ENCODE measurements around the gene GRAMD1C. TPM values are rescaled to one million over a fixed set of nuclear protein-coding genes. Genes with fewer than 3 reads are reported as not detected.

GRAMD1C gene
- total RNA-seq, 2 experiments from 2014 or later, result 4.1 to 6.4 TPM

- intact Hi-C loops (cut with micrococcal nuclease; ENCODE audit: unreplicated experiment), result no loop called here
- no TSS peak for BruUV-seq (replicated peaks)
- Histone ChIP-seq H3K79me2 (ENCODE audit: insufficient read depth, low read depth, low read length) (no peaks in the 10 kb centered on the region), H3K4me1 (ENCODE audit: insufficient read depth, low read length, poor library complexity, severe bottlenecking) (no peaks in the 10 kb centered on the region), H3K9me2 (ENCODE audit: insufficient read depth, low read length) (no peaks in the 10 kb centered on the region), H4K20me1 (ENCODE audit: insufficient read depth, low read length) (no peaks in the 10 kb centered on the region), H3K4me2 (ENCODE audit: low read length) (no peak overlapping the region), H3K4me3 (ENCODE audit: low read depth, low read length, poor library complexity, severe bottlenecking) (no peak overlapping the region), H3K36me3 (ENCODE audit: insufficient read depth, low read length) (peaks cover 69% of the 10 kb centered on the region), H2AFZ (ENCODE audit: low read length) (no peak overlapping the region), H3K9me3 (ENCODE audit: low read length) (no peaks in the 10 kb centered on the region), H3K27ac (ENCODE audit: low read depth, low read length, poor library complexity, severe bottlenecking) (no peak overlapping the region)
- CTCF ChIA-PET (ENCODE audit: unreplicated experiment), result no interaction called here
- no peak for DNase-seq (ENCODE audit: low spot score)
- POLR2A ChIA-PET, result interaction anchor here (1.4 kb wide), 1 partner anchor 9 kb away, joined by 3 read pairs; no protein-coding TSS in a partner anchor
- no peak for TF ChIP-seq CTCF (conservative IDR thresholded peaks at IDR 0.05; ENCODE audit: low read length)
Measured at GRCh38 chr3:113794526-113794925, 44.1 kb upstream of the GRAMD1C start.

- no peak overlapping the region for H3K4me2 ChIP-seq (ENCODE audit: low read length)
- no peaks in the 10 kb centered on the region for H4K20me1 ChIP-seq (ENCODE audit: insufficient read depth, low read length)
- H3K36me3 ChIP-seq (ENCODE audit: insufficient read depth, low read length), result peaks cover 72% of the 10 kb centered on the region
- H3K9me2 ChIP-seq (ENCODE audit: insufficient read depth, low read length), result no peaks in the 10 kb centered on the region
- CTCF ChIA-PET (ENCODE audit: unreplicated experiment), result no interaction called here
- H3K9me3 ChIP-seq (ENCODE audit: low read length), result no peaks in the 10 kb centered on the region
- H3K4me1 ChIP-seq (ENCODE audit: insufficient read depth, low read length, poor library complexity, severe bottlenecking), result no peaks in the 10 kb centered on the region
- no TSS peak for BruUV-seq (replicated peaks)
- no peak overlapping the region for H3K4me3 ChIP-seq (ENCODE audit: low read depth, low read length, poor library complexity, severe bottlenecking)
- H3K79me2 ChIP-seq (ENCODE audit: insufficient read depth, low read depth, low read length), result no peaks in the 10 kb centered on the region
- POLR2A ChIA-PET, result interaction anchor here (0.6 to 1.4 kb wide), 3 partner anchors 10 to 60 kb away, joined by 3 read pairs; no protein-coding TSS in a partner anchor
- H2AFZ ChIP-seq (ENCODE audit: low read length), result no peak overlapping the region
- no peak for DNase-seq (ENCODE audit: low spot score)
- no peak for TF ChIP-seq CTCF (conservative IDR thresholded peaks at IDR 0.05; ENCODE audit: low read length)
- no peak for TF ChIP-seq EZH2phosphoT487 (IDR thresholded peaks at IDR 0.05; ENCODE audit: borderline replicate concordance, low read depth, low read length)
- no peak overlapping the region for H3K27ac ChIP-seq (ENCODE audit: low read depth, low read length, poor library complexity, severe bottlenecking)
- intact Hi-C loops (cut with micrococcal nuclease; ENCODE audit: unreplicated experiment), result no loop called here
Measured at GRCh38 chr3:113795693-113796092, 42.9 kb upstream of the GRAMD1C start.

GRCh38 chr3:113802795-113803455, 35.7 kb upstream of the GRAMD1C start:
- no peak overlapping the region for H3K4me2 ChIP-seq (ENCODE audit: low read length)

More at GRCh38 chr3:113802795-113803455, 35.7 kb upstream of the GRAMD1C start:
- intact Hi-C loops (cut with micrococcal nuclease; ENCODE audit: unreplicated experiment), result no loop called here
- Histone ChIP-seq H3K9me3 (ENCODE audit: low read length) (no peaks in the 10 kb centered on the region), H3K9me2 (ENCODE audit: insufficient read depth, low read length) (no peaks in the 10 kb centered on the region), H3K27ac (ENCODE audit: low read depth, low read length, poor library complexity, severe bottlenecking) (no peak overlapping the region), H3K36me3 (ENCODE audit: insufficient read depth, low read length) (peaks cover 83% of the 10 kb centered on the region), H3K4me3 (ENCODE audit: low read depth, low read length, poor library complexity, severe bottlenecking) (no peak overlapping the region), H3K79me2 (ENCODE audit: insufficient read depth, low read depth, low read length) (no peaks in the 10 kb centered on the region), H4K20me1 (ENCODE audit: insufficient read depth, low read length) (no peaks in the 10 kb centered on the region), H3K4me1 (ENCODE audit: insufficient read depth, low read length, poor library complexity, severe bottlenecking) (no peaks in the 10 kb centered on the region), H2AFZ (ENCODE audit: low read length) (no peak overlapping the region)
- ChIA-PET POLR2A (interaction anchor here (0.9 to 1.7 kb wide), 5 partner anchors 10 to 82 kb away, joined by 3 to 7 read pairs (median 4); no protein-coding TSS in a partner anchor), CTCF (ENCODE audit: unreplicated experiment) (no interaction called here)
- no TSS peak for BruUV-seq (replicated peaks)
- no peak for TF ChIP-seq EZH2phosphoT487 (IDR thresholded peaks at IDR 0.05; ENCODE audit: borderline replicate concordance, low read depth, low read length)
- no peak for TF ChIP-seq CTCF (conservative IDR thresholded peaks at IDR 0.05; ENCODE audit: low read length)
- DNase-seq (ENCODE audit: low spot score), result no peak

Measured in OCI-LY7 (cell line).